ENCODE measurements around the gene WDR20. TPM values are rescaled to one million over a fixed set of nuclear protein-coding genes. Genes with fewer than 3 reads are reported as not detected.

WDR20 gene
- total RNA-seq (2012; rRNA removed) = 27.4 and 28.1 TPM in 2 replicates
- 18.7 and 20.3 TPM in 2 replicates for polyA plus RNA-seq (2012; rRNA removed)
- polyA plus RNA-seq (2012; cell fraction: cytosol; rRNA removed) = 14.7 and 20.0 TPM in 2 replicates
- polyA plus RNA-seq (2012; cell fraction: nucleus; rRNA removed; ENCODE audit: low replicate concordance) = 19.0 and 29.1 TPM in 2 replicates
- percentile 84 among the genes with signal in this experiment for Bru-seq, nascent RNA
- BruChase-seq, experiment 1, labeled RNA remaining after a 6-hour chase = percentile 91 among the genes with signal in this experiment
- percentile 86 among the genes with signal in this experiment for BruChase-seq, experiment 2, labeled RNA remaining after a 2-hour chase
- long read RNA-seq, transcript WDR20-204 (3 exons, 2,391 nt) = major isoform, 13 of 29 reads
- long read RNA-seq, partial matches to known transcripts = 1 of 29 reads
- long read RNA-seq, other reads (novel, unspliced or antisense) = 11 of 29 reads

GRCh38 chr14:102139286-102140026 is at the start of gene WDR20:
Gene WDR20, plus strand, starts transcription at chr14:102139897. Its CDS starts 27 bp downstream, at chr14:102139924.
- ATAC-seq (ENCODE audit: low read depth) = peak; percentile 98
- Histone ChIP-seq H2AK5ac (ENCODE audit: low read depth, low read length) (peak within 1 kb of the TSS; percentile 71), H4K20me1 (ENCODE audit: insufficient read depth, low read length) (peaks cover 22% of the 10 kb centered on the region), H3K18ac (ENCODE audit: low read depth, low read length) (peak within 1 kb of the TSS; percentile 43; the same call in 1 of the 2 replicates), H3K4me3 (ENCODE audit: insufficient read depth, low read depth, low read length) (peak within 1 kb of the TSS; percentile 67), H2BK120ac (ENCODE audit: low read depth, low read length) (peak within 1 kb of the TSS; percentile 78; the same call in 1 of the 2 replicates), H3K27me3 (ENCODE audit: control insufficient read depth, insufficient read depth, low read length) (no peaks in the 10 kb centered on the region), H3K9me3 (ENCODE audit: control insufficient read depth, insufficient read depth, low read length) (no peaks in the 10 kb centered on the region), H2BK15ac (ENCODE audit: low read depth, low read length) (peak within 1 kb of the TSS; percentile 10; the same call in 1 of the 3 replicates), H4K8ac (ENCODE audit: low read depth in 2 of 2, low read length in 2 of 2) (peak within 1 kb of the TSS; percentile 96 to 97), H3K14ac (replicated peaks; ENCODE audit: low read depth, low read length) (peak within 1 kb of the TSS; percentile 99), H3K36me3 (ENCODE audit: control insufficient read depth, insufficient read depth, low read length) (peaks cover 2% of the 10 kb centered on the region), H3K4me1 (ENCODE audit: control insufficient read depth, insufficient read depth, low read length) (no peaks in the 10 kb centered on the region), H4K5ac (ENCODE audit: low read depth, low read length) (peak within 1 kb of the TSS; percentile 50), H4K91ac (ENCODE audit: insufficient read depth, low read depth, low read length) (peak within 1 kb of the TSS; percentile 86), H3K56ac (ENCODE audit: extremely low read depth, insufficient read depth, low read length) (peak within 1 kb of the TSS; percentile 79), H3K23ac (ENCODE audit: low read depth, low read length) (peak within 1 kb of the TSS; percentile 99), H2AK9ac (replicated peaks; ENCODE audit: low read depth, low read length, poor library complexity) (peak within 1 kb of the TSS; percentile 99), H3K79me1 (ENCODE audit: low read depth in 1 of 2, low read length in 2 of 2) (peaks cover 3 to 36% of the 10 kb centered on the region in 2 experiments; a peak in 3 of 4 replicates), H3K9me1 (ENCODE audit: insufficient read depth, low read length) (no peaks in the 10 kb centered on the region), H2BK20ac (ENCODE audit: low read depth, low read length) (no peak within 1 kb of the TSS), H3K27ac (ENCODE audit: insufficient read depth, low read length) (peak within 1 kb of the TSS; percentile 82), H3K9ac (ENCODE audit: low read depth, low read length) (peak within 1 kb of the TSS; percentile 89), H3K4me2 (ENCODE audit: low read depth, low read length) (peak within 1 kb of the TSS; percentile 99), H2BK5ac (ENCODE audit: low read depth, low read length, poor library complexity, severe bottlenecking) (peak within 1 kb of the TSS; percentile 71), H3K4ac (ENCODE audit: low read depth, low read length) (peak within 1 kb of the TSS; percentile 85), H2AFZ (replicated peaks; ENCODE audit: low read length, poor library complexity) (peak within 1 kb of the TSS; percentile 99)
- ChIA-PET POLR2A (ENCODE audit: unreplicated experiment) (no interaction called here), CTCF (no interaction called here)
- in situ Hi-C loops (cut with MboI; ENCODE audit: low sequenced_read_pairs) = loop anchor here (10.0 kb wide), 1 partner anchor 175 kb away; the partner anchor contains the start of gene ZNF839
- no TSS peak for BruUV-seq (replicated peaks)
- dilution Hi-C loops (cut with HindIII; ENCODE audit: low sequenced_read_pairs, unreplicated experiment) = no loop called here
- no peak for TF ChIP-seq NFE2L2 (IDR thresholded peaks at IDR 0.05; ENCODE audit: low read depth, low read length)
- no peak for TF ChIP-seq CEBPB (IDR thresholded peaks at IDR 0.05; ENCODE audit: low read depth, low read length)
- 0 out of 2 replicates have a peak, but pooled peaks have one; percentile 51 for TF ChIP-seq MXI1 (IDR thresholded peaks at IDR 0.05; ENCODE audit: borderline replicate concordance, low read depth, low read length)
- TF ChIP-seq MAZ (IDR thresholded peaks at IDR 0.05; ENCODE audit: borderline replicate concordance, low read depth, low read length) = peak; percentile 96
- TF ChIP-seq POLR2A (IDR thresholded peaks at IDR 0.05; ENCODE audit: low read depth, low read length) = peak; percentile 83
- intact Hi-C loops (cut with micrococcal nuclease) = loop anchor here (2.0 kb wide), 2 partner anchors 53 to 175 kb away; partner anchors contain the start of gene HSP90AA1
- WGBS, 2 experiments (ENCODE audit: extremely low coverage in 2 of 2, insufficient read length in 1 of 2) = 0% methylated on average over 26 of the region's 64 CpGs; no CpG with 5 or more reads in 1 of the 2 experiments
- peak; percentile 92 for DNase-seq
